B cell (primary cell): Measurements from ENCODE around the gene FKRP. TPM values are rescaled to one million over a fixed set of nuclear protein-coding genes. Genes with fewer than 3 reads are reported as not detected.
"Not testable (repeated sequence)": the region's sequence is repeated elsewhere in the genome, so short reads cannot be mapped to it uniquely, and the experiment has no call there.

Experiments used
- ATAC-seq: fragments of 200-7000 bp; cut with Tn5 transposase; one replicate; pipeline ENCODE4 v1.10.0; 2021; ENCODE audit warnings: low read depth, mild to moderate bottlenecking, moderate number of reproducible peaks, moderate library complexity
- CTCF ChIA-PET: fragments of 350-600 bp; sonication (Branson Sonifier 250); formaldehyde crosslinking; loops from one replicate; lab custom pipeline; 2021; ENCODE audit warnings: antibody characterized with exemption, inconsistent platforms; lab: Charles Lee
- POLR2A ChIA-PET: fragments of 350-600 bp; sonication (Branson Sonifier 250); formaldehyde crosslinking; loops from one replicate; lab custom pipeline; 2021; ENCODE audit warnings: antibody characterized with exemption; lab: Charles Lee
- DNase-seq: peaks from one replicate; pipeline ENCODE4 v3.0.0; 2013
- H2AFZ ChIP-seq: 2 replicates; pipeline ENCODE4 v1.6.1; 2012; ENCODE audit warnings: mild to moderate bottlenecking, low read depth, low read length; ENCODE audit not compliant: insufficient read depth, poor library complexity, severe bottlenecking
- H3K27ac ChIP-seq, 2 donors: 1 replicate in 1 of 2; 2 replicates in 1 of 2; pipeline ENCODE4 v1.5.1; 2012 to 2013; ENCODE audit warnings: low read length in 2 of 2, mild to moderate bottlenecking in 2 of 2, moderate library complexity in 1 of 2
- H3K27me3 ChIP-seq, 4 experiments: fragments of 200-600 bp in 1 of 4; sonication (generic) in 1 of 4; replicated peaks in 1 of 4; 1 replicate in 2 of 4; 2 replicates in 2 of 4; pipeline versions ENCODE4 v1.6.1 to v1.7.0; 2013 to 2016; ENCODE audit warnings: low read length in 3 of 4, mild to moderate bottlenecking in 2 of 4, mixed read lengths in 1 of 4, moderate library complexity in 1 of 4; ENCODE audit not compliant: insufficient read depth in 4 of 4, control insufficient read depth in 3 of 4; ENCODE audit errors: control extremely low read depth in 1 of 4
- H3K36me3 ChIP-seq, 2 experiments: replicated peaks in 1 of 2; 1 replicate in 1 of 2; 2 replicates in 1 of 2; pipeline versions ENCODE4 v1.6.1 to v1.7.1; 2013; ENCODE audit warnings: low read length in 1 of 2; ENCODE audit not compliant: insufficient read depth in 2 of 2, control insufficient read depth in 1 of 2; ENCODE audit errors: control extremely low read depth in 1 of 2, extremely low read depth in 1 of 2
- H3K4me1 ChIP-seq, 2 donors: fragments of 200-600 bp in 1 of 2; sonication (generic) in 1 of 2; 1 replicate in 1 of 2; 2 replicates in 1 of 2; pipeline versions ENCODE4 v1.5.1 to v1.6.1; 2013 to 2017; ENCODE audit warnings: low read length in 2 of 2; ENCODE audit not compliant: control insufficient read depth in 2 of 2, insufficient read depth in 2 of 2
- H3K4me2 ChIP-seq: replicated peaks from 2 replicates; pipeline ENCODE3; 2012; ENCODE audit warnings: mild to moderate bottlenecking, low read depth, low read length; ENCODE audit not compliant: poor library complexity, severe bottlenecking
- H3K4me3 ChIP-seq, 5 experiments: fragments of 200-600 bp in 1 of 5; sonication (generic) in 1 of 5; 1 replicate in 3 of 5; 2 replicates in 2 of 5; pipeline versions ENCODE4 v1.5.1 to v1.7.0; 2011 to 2016; ENCODE audit warnings: low read length in 4 of 5, mild to moderate bottlenecking in 4 of 5, low read depth in 2 of 5, control low read depth in 1 of 5, moderate library complexity in 1 of 5; ENCODE audit not compliant: insufficient read depth in 1 of 5; ENCODE audit errors: control extremely low read depth in 1 of 5, extremely low read depth in 1 of 5
- H3K79me2 ChIP-seq: fragments of 200-600 bp; sonication (generic); one replicate; pipeline ENCODE4 v1.6.0; 2016; ENCODE audit warnings: low read length; ENCODE audit not compliant: control insufficient read depth, insufficient read depth
- H3K9ac ChIP-seq: fragments of 200-600 bp; sonication (generic); 2 replicates; pipeline ENCODE4 v1.6.1; 2017; ENCODE audit warnings: mild to moderate bottlenecking, low read length, moderate library complexity
- H3K9me3 ChIP-seq, 3 donors: one replicate each; pipeline versions ENCODE4 v1.6.1 to v1.7.1; 2013; ENCODE audit warnings: low read length in 2 of 3; ENCODE audit not compliant: control insufficient read depth in 2 of 3, insufficient read depth in 1 of 3; ENCODE audit errors: control extremely low read depth in 1 of 3
- H4K20me1 ChIP-seq: 2 replicates; pipeline ENCODE4 v1.6.0; 2012; ENCODE audit warnings: mild to moderate bottlenecking, low read length; ENCODE audit not compliant: insufficient read depth, control insufficient read depth, poor library complexity, severe bottlenecking
- H3K27ac Mint-ChIP-seq: one replicate; pipeline ENCODE4 v1.8.0; 2021; ENCODE audit warnings: mixed read lengths
- H3K27me3 Mint-ChIP-seq: one replicate; pipeline ENCODE4 v1.8.0; 2021; ENCODE audit warnings: mixed read lengths
- H3K4me1 Mint-ChIP-seq: one replicate; pipeline ENCODE4 v1.8.0; 2021; ENCODE audit warnings: mixed read lengths
- H3K4me3 Mint-ChIP-seq: one replicate; pipeline ENCODE4 v1.8.0; 2021; ENCODE audit warnings: mixed read lengths
- H3K9me3 Mint-ChIP-seq: one replicate; pipeline ENCODE4 v1.8.0; 2022; ENCODE audit warnings: mixed read lengths; ENCODE audit not compliant: insufficient read depth
- CTCF ChIP-seq: fragments of 200-600 bp; IDR thresholded peaks from one replicate; pipeline ENCODE4 v1.8.0; 2022; ENCODE audit warnings: antibody characterized with exemption, mild to moderate bottlenecking
- EZH2 ChIP-seq: IDR thresholded peaks from 2 replicates; pipeline ENCODE4 v1.6.1; 2012; ENCODE audit warnings: borderline replicate concordance, low read depth, mild to moderate bottlenecking, moderate library complexity, low read length; ENCODE audit not compliant: insufficient read depth, poor library complexity, severe bottlenecking
- WGBS: methylation state at CpG from one replicate; pipeline ENCODE4 v1.1.5; 2013; ENCODE audit warnings: missing lambda C conversion rate; ENCODE audit not compliant: insufficient coverage; 5-methylcytosine and 5-hydroxymethylcytosine counted together
- intact Hi-C: fragments of 100-400 bp; cut with micrococcal nuclease; formaldehyde crosslinking; loops from one replicate; pipeline ENCODE4 v1.10.0; 2022
- polyA plus RNA-seq: library from polyadenylated mRNA; depleted of rRNA; stranded (reverse); fragments of >200 nt; gene quantifications from 2 replicates; pipeline ENCODE4 v1.2.3, GENCODE V29; 2012
- total RNA-seq, 2 donors: library from RNA; stranded (reverse); fragments of 120-200 nt in 1 of 2; gene quantifications; 1 replicate in 1 of 2; 2 replicates in 1 of 2; pipeline versions ENCODE4 v1.2.3 to v1.2.4, GENCODE V29; 2013 to 2022

The FKRP gene
- total and polyA plus RNA-seq, 2 donors (not counting 1 experiment from before 2014, with no cell fraction given) = 30.2 to 38.8 TPM

GRCh38 chr19:46766569-46767317 is 20.9 kb downstream of the FKRP start:
- Histone ChIP-seq H3K9ac (no peak overlapping the region), H3K79me2 (no peaks in the 10 kb centered on the region), H3K4me3 (no peak overlapping the region), H4K20me1 (no peaks in the 10 kb centered on the region), H3K4me1 (no peaks in the 10 kb centered on the region), H3K27ac (no peak overlapping the region), H2AFZ (peak overlapping the region; percentile 28), H3K27me3 (no peaks in the 10 kb centered on the region), H3K9me3 (peaks cover 0 to 4% (median 0%) of the 10 kb centered on the region in 3 donors), H3K36me3 (no peaks in the 10 kb centered on the region), H3K4me2 (no peak overlapping the region)
- 55% methylated on average over 16 of the region's 18 CpGs for WGBS
- no peaks in the 10 kb centered on the region for H3K27me3 Mint-ChIP-seq
- H3K9me3 Mint-ChIP-seq = no peaks in the 10 kb centered on the region
- ATAC-seq (peak; percentile 64), DNase-seq (peak; percentile 67)
- H3K4me1 Mint-ChIP-seq = peaks cover 2% of the 10 kb centered on the region
- no peak overlapping the region for H3K27ac Mint-ChIP-seq
- intact Hi-C loops = no loop called here
- ChIA-PET CTCF (interaction anchor here (0.7 to 3.9 kb wide), 16 partner anchors 9 to 1146 kb away, joined by 3 to 54 read pairs (median 5); partner anchors contain the start of gene SLC1A5), POLR2A (no interaction called here)
- H3K4me3 Mint-ChIP-seq = no peak overlapping the region
- TF ChIP-seq EZH2 (no peak), CTCF (peak; percentile 72)

GRCh38 chr19:46768746-46769145 is 22.9 kb downstream of the FKRP start:
- ATAC-seq, H3K36me3 ChIP-seq, H4K20me1 ChIP-seq, H3K4me1 ChIP-seq, H3K27ac ChIP-seq, H3K79me2 ChIP-seq, H3K27me3 ChIP-seq, DNase-seq, H3K4me3 ChIP-seq, H3K9ac ChIP-seq, H3K9me3 ChIP-seq, H3K4me1 Mint-ChIP-seq, H2AFZ ChIP-seq, H3K4me3 Mint-ChIP-seq, H3K4me2 ChIP-seq, H3K9me3 Mint-ChIP-seq, intact Hi-C loops, H3K27ac Mint-ChIP-seq, POLR2A ChIA-PET, H3K27me3 Mint-ChIP-seq: not testable (repeated sequence)
- CTCF ChIA-PET = interaction anchor here (0.7 to 1.3 kb wide), 4 partner anchors 24 to 103 kb away, joined by 3 to 4 read pairs (median 3); no protein-coding TSS in a partner anchor
- WGBS = 81% methylated on average over 3 of the region's 4 CpGs
